ENCODE measurements around the gene TAF1L.

Gene TAF1L, protein sequence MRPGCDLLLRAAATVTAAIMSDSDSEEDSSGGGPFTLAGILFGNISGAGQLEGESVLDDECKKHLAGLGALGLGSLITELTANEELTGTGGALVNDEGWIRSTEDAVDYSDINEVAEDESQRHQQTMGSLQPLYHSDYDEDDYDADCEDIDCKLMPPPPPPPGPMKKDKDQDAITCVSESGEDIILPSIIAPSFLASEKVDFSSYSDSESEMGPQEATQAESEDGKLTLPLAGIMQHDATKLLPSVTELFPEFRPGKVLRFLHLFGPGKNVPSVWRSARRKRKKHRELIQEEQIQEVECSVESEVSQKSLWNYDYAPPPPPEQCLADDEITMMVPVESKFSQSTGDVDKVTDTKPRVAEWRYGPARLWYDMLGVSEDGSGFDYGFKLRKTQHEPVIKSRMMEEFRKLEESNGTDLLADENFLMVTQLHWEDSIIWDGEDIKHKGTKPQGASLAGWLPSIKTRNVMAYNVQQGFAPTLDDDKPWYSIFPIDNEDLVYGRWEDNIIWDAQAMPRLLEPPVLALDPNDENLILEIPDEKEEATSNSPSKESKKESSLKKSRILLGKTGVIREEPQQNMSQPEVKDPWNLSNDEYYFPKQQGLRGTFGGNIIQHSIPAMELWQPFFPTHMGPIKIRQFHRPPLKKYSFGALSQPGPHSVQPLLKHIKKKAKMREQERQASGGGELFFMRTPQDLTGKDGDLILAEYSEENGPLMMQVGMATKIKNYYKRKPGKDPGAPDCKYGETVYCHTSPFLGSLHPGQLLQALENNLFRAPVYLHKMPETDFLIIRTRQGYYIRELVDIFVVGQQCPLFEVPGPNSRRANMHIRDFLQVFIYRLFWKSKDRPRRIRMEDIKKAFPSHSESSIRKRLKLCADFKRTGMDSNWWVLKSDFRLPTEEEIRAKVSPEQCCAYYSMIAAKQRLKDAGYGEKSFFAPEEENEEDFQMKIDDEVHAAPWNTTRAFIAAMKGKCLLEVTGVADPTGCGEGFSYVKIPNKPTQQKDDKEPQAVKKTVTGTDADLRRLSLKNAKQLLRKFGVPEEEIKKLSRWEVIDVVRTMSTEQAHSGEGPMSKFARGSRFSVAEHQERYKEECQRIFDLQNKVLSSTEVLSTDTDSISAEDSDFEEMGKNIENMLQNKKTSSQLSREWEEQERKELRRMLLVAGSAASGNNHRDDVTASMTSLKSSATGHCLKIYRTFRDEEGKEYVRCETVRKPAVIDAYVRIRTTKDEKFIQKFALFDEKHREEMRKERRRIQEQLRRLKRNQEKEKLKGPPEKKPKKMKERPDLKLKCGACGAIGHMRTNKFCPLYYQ (N-terminal part only)

DNA sequence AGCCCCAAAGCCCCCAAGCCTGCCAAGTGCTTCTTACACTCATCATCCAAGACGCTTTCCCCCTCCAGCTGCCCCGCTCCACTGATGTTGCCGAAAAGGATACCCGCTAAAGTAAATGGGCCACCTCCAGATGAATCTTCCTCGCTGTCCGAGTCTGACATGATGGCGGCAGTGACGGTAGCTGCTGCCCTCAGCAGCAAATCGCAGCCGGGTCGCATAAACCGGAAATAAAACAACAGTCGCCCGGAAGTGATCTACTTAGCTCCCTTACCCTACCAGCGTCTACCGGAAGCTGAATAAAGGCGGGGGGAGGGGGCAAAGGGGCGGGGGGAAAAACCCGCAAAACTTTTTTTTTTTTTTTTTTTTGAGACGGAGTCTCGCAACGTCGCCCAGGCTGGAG is at the start of gene TAF1L:
TAF1L (minus strand) TSS at position 308 of the 400 bp plus-strand sequence; CDS start at position 218, 90 bp downstream.
- H3K4me3 ChIP-seq (ENCODE audit: low read depth, low read length) = no peak within 1 kb of the TSS
- TF ChIP-seq, protein P1, sequence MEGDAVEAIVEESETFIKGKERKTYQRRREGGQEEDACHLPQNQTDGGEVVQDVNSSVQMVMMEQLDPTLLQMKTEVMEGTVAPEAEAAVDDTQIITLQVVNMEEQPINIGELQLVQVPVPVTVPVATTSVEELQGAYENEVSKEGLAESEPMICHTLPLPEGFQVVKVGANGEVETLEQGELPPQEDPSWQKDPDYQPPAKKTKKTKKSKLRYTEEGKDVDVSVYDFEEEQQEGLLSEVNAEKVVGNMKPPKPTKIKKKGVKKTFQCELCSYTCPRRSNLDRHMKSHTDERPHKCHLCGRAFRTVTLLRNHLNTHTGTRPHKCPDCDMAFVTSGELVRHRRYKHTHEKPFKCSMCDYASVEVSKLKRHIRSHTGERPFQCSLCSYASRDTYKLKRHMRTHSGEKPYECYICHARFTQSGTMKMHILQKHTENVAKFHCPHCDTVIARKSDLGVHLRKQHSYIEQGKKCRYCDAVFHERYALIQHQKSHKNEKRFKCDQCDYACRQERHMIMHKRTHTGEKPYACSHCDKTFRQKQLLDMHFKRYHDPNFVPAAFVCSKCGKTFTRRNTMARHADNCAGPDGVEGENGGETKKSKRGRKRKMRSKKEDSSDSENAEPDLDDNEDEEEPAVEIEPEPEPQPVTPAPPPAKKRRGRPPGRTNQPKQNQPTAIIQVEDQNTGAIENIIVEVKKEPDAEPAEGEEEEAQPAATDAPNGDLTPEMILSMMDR (IDR thresholded peaks at IDR 0.05; ENCODE audit: low read depth, low read length) = no peak

DNA sequence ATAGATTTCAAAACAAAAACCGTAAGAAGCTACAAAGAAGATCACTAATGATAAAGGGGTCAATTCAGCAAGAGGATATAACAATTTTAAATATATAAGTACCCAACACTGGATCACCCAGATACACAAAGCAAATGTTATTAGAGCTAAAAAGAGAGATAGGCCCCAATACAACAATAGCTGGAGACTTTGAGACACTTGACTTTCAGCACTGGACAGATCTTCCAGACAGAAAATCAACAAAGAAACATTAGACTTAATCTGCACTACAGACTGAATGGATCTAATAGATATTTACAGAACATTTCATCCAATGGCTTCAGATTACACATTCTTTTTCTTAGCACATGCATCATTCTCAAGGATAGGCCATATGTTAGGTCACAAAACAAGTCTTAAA is 46.3 kb upstream of the TAF1L start:
- TF ChIP-seq, protein P1 (IDR thresholded peaks at IDR 0.05; ENCODE audit: low read depth, low read length) = no peak
- H3K4me3 ChIP-seq (ENCODE audit: low read depth, low read length) = no peak overlapping the region

DNA sequence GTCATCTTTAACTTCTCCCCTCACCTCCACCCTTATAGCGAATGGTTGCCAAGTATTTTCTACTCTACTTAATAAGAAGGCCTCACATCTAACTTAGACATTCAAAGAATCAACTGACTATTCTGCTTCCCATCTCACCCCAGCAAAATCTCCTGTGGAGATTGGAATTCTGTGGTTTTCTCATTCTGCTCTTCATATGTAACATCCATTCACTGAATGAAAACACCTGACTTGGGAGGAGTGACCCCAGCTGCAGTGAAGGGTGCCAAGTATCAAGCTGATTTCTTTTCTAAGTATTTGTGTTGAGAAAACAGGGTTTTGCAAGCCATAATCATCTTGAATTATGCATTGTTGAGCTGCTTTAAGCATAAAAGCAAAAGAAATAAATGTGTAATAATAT is 42.5 kb upstream of the TAF1L start:
- no peak overlapping the region for H3K4me3 ChIP-seq (ENCODE audit: low read depth, low read length)
- TF ChIP-seq, protein P1 (IDR thresholded peaks at IDR 0.05; ENCODE audit: low read depth, low read length) = no peak

DNA sequence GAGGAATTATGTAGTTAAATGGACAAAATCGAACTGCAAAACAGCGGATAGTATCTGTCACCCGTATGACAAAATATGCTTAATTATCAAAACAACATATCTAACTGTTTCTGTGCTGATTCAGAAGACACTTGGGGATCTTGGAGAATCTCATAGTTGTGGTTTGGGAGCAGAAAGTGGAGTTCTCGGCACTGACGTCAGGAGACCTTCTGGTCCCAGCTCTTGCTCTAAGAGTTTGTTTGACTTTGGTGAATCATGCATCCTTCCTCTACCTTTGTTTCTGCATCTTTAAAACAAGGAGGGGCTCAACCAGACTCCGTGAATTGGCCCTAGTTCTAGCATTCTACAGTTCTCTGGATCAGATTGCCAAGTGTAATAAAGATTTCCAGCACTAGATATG is 37.0 kb upstream of the TAF1L start:
- no peak overlapping the region for H3K4me3 ChIP-seq (ENCODE audit: low read depth, low read length)
- TF ChIP-seq, protein P1 (IDR thresholded peaks at IDR 0.05; ENCODE audit: low read depth, low read length) = no peak

DNA sequence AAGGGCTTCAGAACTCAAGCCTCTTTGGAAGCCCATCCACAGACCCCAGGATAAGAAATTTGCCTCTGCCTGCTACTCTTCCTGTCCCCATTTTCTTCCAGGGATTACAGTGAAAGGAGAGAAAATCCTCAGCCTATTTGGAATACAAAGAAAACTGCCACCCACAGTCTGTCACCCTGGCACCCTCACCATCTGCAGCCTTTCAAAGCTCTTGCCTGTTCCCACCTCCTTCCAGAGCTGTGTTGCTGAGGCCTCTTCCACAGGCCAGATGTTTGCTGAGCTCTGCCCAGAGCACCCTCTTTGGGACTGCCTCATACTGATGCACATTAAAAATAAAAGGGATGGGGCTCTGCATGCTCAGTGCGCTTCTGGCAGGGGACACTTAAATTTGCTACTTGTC is 35.9 kb upstream of the TAF1L start:
- no peak overlapping the region for H3K4me3 ChIP-seq (ENCODE audit: low read depth, low read length)
- TF ChIP-seq, protein P1 (IDR thresholded peaks at IDR 0.05; ENCODE audit: low read depth, low read length) = no peak

DNA sequence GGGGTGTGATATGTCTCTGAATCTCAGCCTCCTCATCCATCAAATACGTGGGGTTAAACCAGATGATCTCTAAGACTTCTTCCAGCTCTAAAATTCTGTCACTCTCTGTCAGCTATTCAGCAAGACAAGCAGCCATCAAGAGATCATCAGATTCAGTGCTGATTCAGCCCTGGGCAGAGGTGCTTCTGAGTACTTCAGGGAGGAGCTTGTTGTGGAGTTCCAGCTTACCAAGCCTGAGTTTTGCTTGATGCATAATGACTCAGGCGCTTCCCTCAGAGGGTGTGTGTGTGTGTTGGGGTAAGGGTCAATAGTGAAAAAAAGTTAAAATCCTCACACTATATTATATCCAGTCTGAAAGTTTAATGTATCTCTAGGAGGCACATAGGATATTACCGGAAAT is 29.6 kb upstream of the TAF1L start:
- TF ChIP-seq, protein P1 (IDR thresholded peaks at IDR 0.05; ENCODE audit: low read depth, low read length) = no peak
- H3K4me3 ChIP-seq (ENCODE audit: low read depth, low read length) = no peak overlapping the region
